NCI-H1048 (cell line): ENCODE data around the gene KIF4B.

Source experiments
- DNase-seq: peaks from one replicate; lab custom pipeline; 2025; lab: John Stamatoyannopoulos, UW

The KIF4B gene

DNA sequence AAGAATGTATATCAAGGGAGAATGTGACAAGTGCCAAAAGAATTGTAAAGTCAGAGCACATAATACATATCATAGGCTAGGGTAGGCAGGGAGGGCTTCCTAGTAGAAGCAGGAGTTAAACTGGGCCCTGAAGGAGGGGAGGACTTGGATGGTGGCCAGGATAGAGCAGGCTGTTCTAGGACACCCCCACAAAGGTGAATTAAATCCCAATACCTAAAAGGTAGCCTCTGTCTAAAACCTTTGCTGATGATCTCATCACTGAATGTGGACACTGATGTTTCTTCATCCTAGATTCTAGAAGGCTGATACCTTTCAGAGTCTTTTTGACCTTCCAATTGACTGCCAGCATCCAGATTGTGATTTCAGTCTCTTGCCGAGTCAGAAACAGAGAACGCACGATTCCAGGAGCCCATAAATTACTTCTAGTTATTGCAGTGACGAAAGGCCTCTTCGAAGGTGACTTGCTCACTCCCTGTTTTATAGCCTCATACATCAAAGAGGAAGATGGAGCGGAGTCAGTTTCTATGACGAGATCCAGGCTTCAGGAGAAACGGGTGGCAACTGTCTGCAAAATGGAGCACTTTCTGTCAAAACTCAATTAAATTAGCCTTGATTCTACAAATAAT, 43.2 kb downstream of the KIF4B start:
- DNase-seq: no peak

DNA sequence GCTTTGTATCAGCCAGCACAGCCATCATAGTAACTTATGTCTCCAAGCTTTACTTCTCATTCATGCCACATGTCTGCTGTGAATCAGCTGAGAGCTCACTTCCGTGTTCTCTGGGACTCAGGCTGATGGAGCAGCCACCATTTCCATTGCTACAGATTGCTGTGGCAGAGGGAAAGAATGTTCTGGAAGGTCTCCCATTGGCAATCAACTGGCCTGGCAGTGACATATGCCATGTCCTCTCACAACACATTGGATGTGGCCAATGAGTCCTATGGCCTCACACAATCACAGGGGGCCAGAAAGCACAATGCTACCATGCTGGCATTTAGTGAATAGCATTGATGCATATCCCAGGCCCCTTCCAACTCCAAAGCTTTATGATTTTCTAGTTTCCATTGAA, 44.1 kb downstream of the KIF4B start:
- DNase-seq: no peak

GRCh38 chr5:155064580-155064979, 51.0 kb downstream of the KIF4B start:
- no peak for DNase-seq

GRCh38 chr5:155066886-155067595, 53.5 kb downstream of the KIF4B start:
- DNase-seq: no peak
